ENCODE results near the gene IGFL2.

GRCh38 chr19:46186101-46186716 lies 38.2 kb downstream of the IGFL2 start:
- TF ChIP-seq CTCF (IDR thresholded peaks at IDR 0.05) (no peak), POLR2A (IDR thresholded peaks at IDR 0.05) (no peak)
